ENCODE data around the gene WDR7. TPM values are rescaled to one million over a fixed set of nuclear protein-coding genes. Genes with fewer than 3 reads are reported as not detected.

WDR7 gene
- total and polyA plus RNA-seq, 2 donors = 9.1 to 70.8 TPM

DNA sequence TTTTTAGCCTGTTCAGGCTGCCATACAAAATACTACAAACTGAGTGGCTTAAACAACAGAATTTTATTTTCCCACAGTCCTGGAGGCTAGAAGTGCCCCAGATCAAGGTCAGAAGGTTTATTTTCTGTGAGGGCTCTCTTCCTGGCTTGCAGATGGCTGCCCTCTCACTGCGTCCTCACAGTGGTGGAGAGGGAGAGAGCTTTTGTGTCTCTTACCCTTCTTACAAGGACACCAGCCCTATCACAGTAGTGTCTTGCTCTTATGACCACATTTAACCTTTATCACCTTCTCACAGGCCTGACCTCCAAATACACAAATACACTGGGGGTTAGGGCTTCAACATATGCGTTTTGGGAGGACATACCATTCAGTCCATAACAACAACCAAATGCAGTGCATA, 11.7 kb downstream of the WDR7 start:
- Histone ChIP-seq H3K36me3 (ENCODE audit: insufficient read depth) (no peaks in the 10 kb centered on the region), H3K27ac (ENCODE audit: low read depth) (no peak overlapping the region), H3K4me3 (ENCODE audit: low read depth, low read length) (no peak overlapping the region), H3K4me1 (ENCODE audit: insufficient read depth) (no peaks in the 10 kb centered on the region)
- 83% methylated on average over 2 of the region's 2 CpGs for WGBS
- DNase-seq (ENCODE audit: extremely low spot score) = no peak

DNA sequence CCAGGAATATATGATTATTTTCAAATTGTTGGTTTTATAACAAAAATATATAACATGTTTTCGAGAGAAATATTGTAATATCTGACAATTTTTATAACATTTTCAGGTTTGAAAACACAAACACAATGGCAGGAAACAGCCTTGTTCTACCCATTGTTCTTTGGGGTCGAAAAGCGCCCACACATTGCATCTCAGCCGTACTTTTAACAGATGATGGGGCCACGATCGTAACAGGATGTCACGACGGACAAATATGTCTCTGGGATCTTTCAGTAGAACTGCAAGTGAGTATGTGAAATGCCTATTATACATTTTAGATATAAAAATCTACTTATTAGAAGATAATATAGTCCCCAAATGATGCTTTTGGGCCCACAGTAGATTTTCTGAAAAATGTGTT, 21.2 kb downstream of the WDR7 start:
- Histone ChIP-seq H3K36me3 (ENCODE audit: insufficient read depth) (peaks cover 4% of the 10 kb centered on the region), H3K27ac (ENCODE audit: low read depth) (no peak overlapping the region), H3K4me3 (ENCODE audit: low read depth, low read length) (no peak overlapping the region), H3K4me1 (ENCODE audit: insufficient read depth) (no peaks in the 10 kb centered on the region)
- DNase-seq (ENCODE audit: extremely low spot score) = no peak
- 78% methylated on average over 8 of the region's 8 CpGs for WGBS

DNA sequence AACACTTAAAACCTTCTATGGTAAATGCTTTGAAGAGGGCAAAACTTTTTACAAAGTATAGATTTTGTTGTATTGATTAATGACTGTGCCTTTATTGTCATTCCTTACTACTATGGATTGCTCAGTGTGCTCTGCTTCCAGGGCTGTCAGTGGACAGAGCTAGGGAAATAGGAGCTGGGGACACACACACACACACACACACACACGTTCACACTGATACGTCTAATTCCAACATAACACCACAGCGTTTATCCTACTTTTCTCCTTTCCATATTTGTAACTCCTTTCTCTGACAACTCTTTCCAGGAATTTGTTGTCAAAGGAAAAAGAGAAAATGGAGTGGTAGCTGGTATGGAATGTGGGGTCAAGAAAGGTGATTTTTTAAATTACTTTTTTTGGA, 21.8 kb downstream of the WDR7 start:
- no peaks in the 10 kb centered on the region for H3K4me1 ChIP-seq (ENCODE audit: insufficient read depth)
- peaks cover 4% of the 10 kb centered on the region for H3K36me3 ChIP-seq (ENCODE audit: insufficient read depth)
- 79% methylated on average over 3 of the region's 3 CpGs for WGBS
- no peak for DNase-seq (ENCODE audit: extremely low spot score)
- H3K4me3 ChIP-seq (ENCODE audit: low read depth, low read length) = no peak overlapping the region
- no peak overlapping the region for H3K27ac ChIP-seq (ENCODE audit: low read depth)

DNA sequence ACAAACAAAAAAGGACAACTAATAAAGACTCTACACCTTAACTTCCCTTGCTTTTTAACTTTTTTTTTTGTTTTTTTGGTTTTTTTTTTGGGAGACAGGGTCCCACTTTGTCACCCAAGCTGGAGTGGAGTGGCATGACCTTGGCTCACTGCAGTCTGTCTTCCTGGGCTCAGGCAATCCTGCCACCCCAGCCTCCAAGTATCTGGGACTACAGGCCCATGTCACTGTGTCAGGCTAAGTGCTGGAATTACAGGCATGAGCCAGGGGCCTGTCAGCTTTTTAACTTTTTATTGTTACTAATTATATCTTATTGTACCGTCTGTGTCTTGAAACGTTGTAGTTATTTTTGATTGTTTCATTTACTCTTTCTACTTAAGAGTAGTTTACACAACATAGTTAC, 25.5 kb downstream of the WDR7 start:
- no peaks in the 10 kb centered on the region for H3K4me1 ChIP-seq (ENCODE audit: insufficient read depth)
- WGBS = 38% methylated on average over 2 of the region's 2 CpGs
- H3K4me3 ChIP-seq (ENCODE audit: low read depth, low read length) = no peak overlapping the region
- no peak overlapping the region for H3K27ac ChIP-seq (ENCODE audit: low read depth)
- no peak for DNase-seq (ENCODE audit: extremely low spot score)
- peaks cover 4% of the 10 kb centered on the region for H3K36me3 ChIP-seq (ENCODE audit: insufficient read depth)

DNA sequence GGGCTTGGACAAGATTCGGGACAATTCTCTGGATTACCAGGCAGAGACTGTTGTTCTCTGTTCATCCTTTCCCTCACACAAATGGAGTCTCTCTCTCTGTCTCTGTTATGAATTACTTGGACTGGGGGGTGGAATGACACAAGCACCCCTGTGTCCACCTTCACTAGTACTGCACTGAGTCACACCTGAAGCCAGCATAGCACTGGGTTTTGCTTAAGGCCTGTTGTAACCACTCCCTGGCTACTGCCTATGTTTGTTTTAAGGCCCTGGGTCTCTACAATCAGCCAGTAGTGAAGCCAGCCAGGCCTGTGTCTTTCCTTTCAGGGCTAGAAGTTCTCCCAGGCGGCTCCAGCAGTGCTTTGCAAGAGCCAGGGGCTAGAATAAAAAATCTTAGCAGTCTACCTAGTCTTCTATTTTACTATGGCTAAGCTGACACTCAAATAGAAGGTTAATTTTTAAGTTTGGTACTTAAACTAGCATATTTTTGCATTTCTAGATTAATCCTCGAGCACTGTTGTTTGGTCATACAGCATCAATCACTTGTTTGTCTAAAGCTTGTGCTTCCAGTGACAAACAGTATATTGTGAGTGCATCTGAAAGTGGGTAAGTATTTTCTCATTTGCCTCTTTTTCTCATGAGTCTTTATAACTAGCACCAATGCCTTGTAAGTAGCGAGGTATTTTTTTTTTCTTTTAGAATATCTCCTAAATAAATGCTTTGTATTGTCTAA, 27.8 kb downstream of the WDR7 start:
- H3K4me1 ChIP-seq (ENCODE audit: insufficient read depth) = no peaks in the 10 kb centered on the region
- no peak overlapping the region for H3K27ac ChIP-seq (ENCODE audit: low read depth)
- no peak overlapping the region for H3K4me3 ChIP-seq (ENCODE audit: low read depth, low read length)
- H3K36me3 ChIP-seq (ENCODE audit: insufficient read depth) = peaks cover 2% of the 10 kb centered on the region
- WGBS = 94% methylated on average over 4 of the region's 4 CpGs
- no peak for DNase-seq (ENCODE audit: extremely low spot score)

DNA sequence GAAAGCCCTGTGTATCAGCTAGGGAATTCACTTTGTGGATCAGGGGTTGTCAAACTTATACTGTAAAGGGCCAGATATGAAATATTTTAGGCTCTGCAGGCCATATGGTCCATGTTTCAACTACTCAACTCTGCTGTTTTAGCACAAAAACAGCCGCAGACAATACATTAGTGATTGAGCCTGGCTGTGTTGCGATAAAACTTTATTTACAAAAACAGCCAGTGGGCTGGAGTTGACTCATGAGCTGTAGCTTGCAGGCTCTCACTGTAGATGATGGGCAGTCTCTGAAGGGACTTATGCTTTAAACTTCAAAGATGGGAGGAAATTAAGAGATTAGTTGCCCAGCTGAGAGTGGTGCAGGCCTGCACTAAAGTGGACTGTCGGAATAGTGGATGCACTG, 33.1 kb downstream of the WDR7 start:
- Histone ChIP-seq H3K4me1 (ENCODE audit: insufficient read depth) (no peaks in the 10 kb centered on the region), H3K27ac (ENCODE audit: low read depth) (no peak overlapping the region), H3K36me3 (ENCODE audit: insufficient read depth) (peaks cover 2% of the 10 kb centered on the region), H3K4me3 (ENCODE audit: low read depth, low read length) (no peak overlapping the region)
- no peak for DNase-seq (ENCODE audit: extremely low spot score)
- WGBS = 95% methylated on average over 3 of the region's 3 CpGs

DNA sequence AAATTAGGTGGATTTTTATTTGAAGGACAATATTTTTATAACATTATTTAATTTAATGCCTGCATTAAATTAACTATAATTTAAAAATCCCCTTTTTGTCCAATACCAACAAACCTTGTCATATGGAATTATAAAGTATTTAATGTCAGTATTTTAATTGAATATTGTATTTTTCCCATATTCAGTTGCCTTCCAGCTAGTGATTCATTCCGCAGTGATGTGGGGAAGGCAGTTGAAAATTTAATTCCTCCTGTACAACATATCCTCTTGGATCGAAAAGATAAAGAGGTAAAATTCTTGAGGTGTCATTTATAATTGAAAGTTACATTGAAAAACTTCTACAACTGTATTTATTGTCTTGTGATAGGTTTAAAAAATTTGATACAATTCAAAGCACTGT, 40.4 kb downstream of the WDR7 start:
- Histone ChIP-seq H3K36me3 (ENCODE audit: insufficient read depth) (peaks cover 3% of the 10 kb centered on the region), H3K27ac (ENCODE audit: low read depth) (no peak overlapping the region), H3K4me1 (ENCODE audit: insufficient read depth) (no peaks in the 10 kb centered on the region), H3K4me3 (ENCODE audit: low read depth, low read length) (no peak overlapping the region)
- no peak for DNase-seq (ENCODE audit: extremely low spot score)
- 97% methylated on average over 2 of the region's 2 CpGs for WGBS

DNA sequence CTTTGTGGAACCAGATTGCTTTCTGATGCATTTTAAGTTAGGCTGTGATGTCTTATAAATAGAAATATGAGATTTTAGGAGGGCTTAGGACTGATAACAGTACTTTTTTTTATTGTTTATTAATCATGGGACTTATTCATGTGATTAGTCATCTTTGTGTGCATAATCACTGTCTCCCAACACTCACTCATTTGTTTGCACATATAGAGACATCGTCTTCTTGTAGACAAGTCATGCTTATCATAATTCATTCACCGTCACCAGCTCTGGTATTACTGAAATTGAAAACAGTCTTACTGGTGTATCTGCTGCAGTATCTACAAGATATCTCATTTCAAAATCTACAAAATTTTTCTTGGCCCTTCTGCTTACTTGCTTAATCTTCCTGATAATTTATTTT, 45.8 kb downstream of the WDR7 start:
- 71% methylated on average over 2 of the region's 2 CpGs for WGBS

DNA sequence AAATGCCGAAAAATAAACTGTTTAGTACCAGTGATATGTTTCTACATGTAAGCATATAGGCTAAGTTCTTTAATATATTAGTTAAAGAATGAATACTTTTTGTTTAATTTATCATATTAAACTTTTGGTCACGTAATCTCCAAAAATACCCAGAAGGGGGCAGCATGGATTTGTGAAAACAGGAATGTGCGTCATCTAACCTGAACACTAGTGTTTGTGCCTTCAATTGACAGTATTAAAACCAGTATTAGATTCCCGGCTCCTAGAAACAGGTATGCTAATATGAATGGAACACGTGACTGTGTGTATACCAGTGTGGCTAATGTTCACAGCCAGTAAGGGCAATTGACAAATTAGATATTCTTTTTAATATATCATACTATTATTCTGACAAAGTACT, 51.8 kb downstream of the WDR7 start:
- 66% methylated on average over 5 of the region's 5 CpGs for WGBS
- no peak for DNase-seq (ENCODE audit: extremely low spot score)
- H3K4me3 ChIP-seq (ENCODE audit: low read depth, low read length) = no peak overlapping the region

More for the DNA sequence above, 45.8 kb downstream of the WDR7 start:
- Histone ChIP-seq H3K4me1 (ENCODE audit: insufficient read depth) (no peaks in the 10 kb centered on the region), H3K4me3 (ENCODE audit: low read depth, low read length) (no peak overlapping the region), H3K27ac (ENCODE audit: low read depth) (no peak overlapping the region), H3K36me3 (ENCODE audit: insufficient read depth) (peaks cover 3% of the 10 kb centered on the region)
- no peak for DNase-seq (ENCODE audit: extremely low spot score)

DNA sequence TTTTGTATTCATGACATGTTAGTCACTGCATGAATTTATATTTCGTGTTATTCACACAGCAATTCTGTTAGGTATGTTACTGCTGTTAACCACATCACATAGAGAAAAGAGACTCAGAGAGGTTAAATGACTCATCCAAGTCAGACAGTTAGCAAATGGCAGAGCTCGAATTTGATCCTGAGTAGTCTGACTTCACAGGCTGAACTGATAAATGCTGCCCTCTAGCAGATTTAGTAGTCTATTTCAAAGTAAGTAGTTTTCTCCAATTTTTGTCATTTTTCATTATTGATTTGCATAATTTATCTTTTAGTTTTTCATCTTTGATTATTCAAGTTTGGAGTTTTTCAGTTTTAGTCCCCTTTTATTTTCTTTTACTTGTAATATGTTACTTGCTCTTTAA, 58.3 kb downstream of the WDR7 start:
- 53% methylated on average over 2 of the region's 2 CpGs for WGBS
- no peak overlapping the region for H3K27ac ChIP-seq (ENCODE audit: low read depth)
- DNase-seq (ENCODE audit: extremely low spot score) = no peak
- no peaks in the 10 kb centered on the region for H3K4me1 ChIP-seq (ENCODE audit: insufficient read depth)
- H3K36me3 ChIP-seq (ENCODE audit: insufficient read depth) = no peaks in the 10 kb centered on the region
- H3K4me3 ChIP-seq (ENCODE audit: low read depth, low read length) = no peak overlapping the region

More for the DNA sequence above, 51.8 kb downstream of the WDR7 start:
- H3K36me3 ChIP-seq (ENCODE audit: insufficient read depth) = no peaks in the 10 kb centered on the region
- H3K27ac ChIP-seq (ENCODE audit: low read depth) = no peak overlapping the region
- no peaks in the 10 kb centered on the region for H3K4me1 ChIP-seq (ENCODE audit: insufficient read depth)

DNA sequence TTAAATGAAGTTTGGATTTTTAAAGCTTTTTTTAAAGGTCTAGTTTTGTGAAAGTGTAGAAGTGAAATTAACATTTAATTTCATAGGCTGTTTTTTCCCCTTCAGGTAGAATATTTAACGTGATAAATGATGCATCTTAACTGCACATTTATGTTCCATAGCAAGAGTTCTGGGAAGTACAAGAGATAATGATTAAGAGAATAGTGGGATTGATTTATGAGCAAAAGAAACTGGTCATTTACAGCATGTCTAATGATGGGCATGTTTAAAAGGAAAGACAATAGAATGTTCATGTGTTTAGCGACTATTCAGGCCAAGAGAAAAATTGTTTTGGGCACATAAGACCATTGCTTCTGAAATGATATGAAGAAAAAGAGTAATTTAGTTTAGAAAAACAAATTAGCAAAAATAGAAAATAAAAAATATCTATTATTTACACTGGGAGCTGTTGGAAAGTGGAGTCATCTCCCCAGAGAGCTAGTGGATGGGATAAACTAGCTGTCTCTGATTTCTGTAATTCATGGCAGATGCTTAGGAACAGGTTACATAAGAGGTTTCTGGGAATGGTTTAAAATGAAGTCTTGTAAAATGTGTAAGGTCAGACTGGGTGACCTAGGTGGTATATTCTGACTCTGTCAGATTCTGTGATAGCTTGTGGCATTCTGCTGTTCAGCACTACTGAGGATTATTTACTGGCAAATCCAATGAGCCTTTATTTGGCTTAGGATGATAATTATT, 60.7 kb downstream of the WDR7 start:
- H3K36me3 ChIP-seq (ENCODE audit: insufficient read depth) = no peaks in the 10 kb centered on the region
- DNase-seq (ENCODE audit: extremely low spot score) = no peak
- WGBS = 76% methylated on average over 2 of the region's 2 CpGs
- no peak overlapping the region for H3K4me3 ChIP-seq (ENCODE audit: low read depth, low read length)
- H3K4me1 ChIP-seq (ENCODE audit: insufficient read depth) = no peaks in the 10 kb centered on the region
- no peak overlapping the region for H3K27ac ChIP-seq (ENCODE audit: low read depth)

DNA sequence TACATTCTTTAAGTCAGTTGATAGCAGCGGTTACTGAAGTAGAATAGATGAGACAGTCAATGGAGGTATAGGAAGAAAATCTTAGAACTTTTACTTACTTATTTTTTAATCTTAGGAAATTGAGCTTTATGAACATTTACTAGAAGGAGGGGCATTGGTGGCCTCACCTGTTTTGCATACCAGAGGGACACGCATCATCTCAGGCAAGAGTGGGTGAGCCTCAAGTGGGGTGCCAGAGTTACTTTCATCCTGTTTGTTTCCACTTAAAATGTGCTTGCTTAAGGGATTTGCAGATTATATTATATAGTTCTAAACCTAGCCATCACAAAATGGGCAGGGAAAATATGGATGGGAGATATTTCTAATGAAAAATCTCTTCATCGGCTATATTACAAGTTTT, 61.6 kb downstream of the WDR7 start:
- Histone ChIP-seq H3K27ac (ENCODE audit: low read depth) (no peak overlapping the region), H3K36me3 (ENCODE audit: insufficient read depth) (no peaks in the 10 kb centered on the region), H3K4me1 (ENCODE audit: insufficient read depth) (no peaks in the 10 kb centered on the region), H3K4me3 (ENCODE audit: low read depth, low read length) (no peak overlapping the region)
- 94% methylated on average over 3 of the region's 3 CpGs for WGBS
- no peak for DNase-seq (ENCODE audit: extremely low spot score)

DNA sequence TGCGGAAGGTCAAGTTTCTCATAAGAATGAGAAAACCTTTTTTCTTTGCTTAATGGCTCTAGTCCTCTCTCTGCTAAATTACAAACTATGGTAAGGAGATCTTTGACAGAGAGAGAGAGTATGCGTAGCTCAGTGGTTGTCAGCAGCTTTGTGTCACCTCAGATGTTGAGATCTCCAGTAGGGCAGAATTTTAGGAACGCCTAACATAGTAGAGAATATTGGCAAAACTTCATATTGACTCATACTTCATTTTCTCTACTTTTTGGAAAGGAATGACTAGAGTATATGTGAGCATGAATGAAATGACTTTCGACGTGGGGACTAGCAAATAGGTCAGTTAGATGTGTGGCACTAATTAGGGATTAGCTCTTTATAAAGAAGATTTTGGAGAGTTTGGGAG, 64.0 kb downstream of the WDR7 start:
- Histone ChIP-seq H3K36me3 (ENCODE audit: insufficient read depth) (no peaks in the 10 kb centered on the region), H3K4me3 (ENCODE audit: low read depth, low read length) (no peak overlapping the region), H3K4me1 (ENCODE audit: insufficient read depth) (no peaks in the 10 kb centered on the region), H3K27ac (ENCODE audit: low read depth) (no peak overlapping the region)
- no peak for DNase-seq (ENCODE audit: extremely low spot score)
- 72% methylated on average over 5 of the region's 5 CpGs for WGBS

DNA sequence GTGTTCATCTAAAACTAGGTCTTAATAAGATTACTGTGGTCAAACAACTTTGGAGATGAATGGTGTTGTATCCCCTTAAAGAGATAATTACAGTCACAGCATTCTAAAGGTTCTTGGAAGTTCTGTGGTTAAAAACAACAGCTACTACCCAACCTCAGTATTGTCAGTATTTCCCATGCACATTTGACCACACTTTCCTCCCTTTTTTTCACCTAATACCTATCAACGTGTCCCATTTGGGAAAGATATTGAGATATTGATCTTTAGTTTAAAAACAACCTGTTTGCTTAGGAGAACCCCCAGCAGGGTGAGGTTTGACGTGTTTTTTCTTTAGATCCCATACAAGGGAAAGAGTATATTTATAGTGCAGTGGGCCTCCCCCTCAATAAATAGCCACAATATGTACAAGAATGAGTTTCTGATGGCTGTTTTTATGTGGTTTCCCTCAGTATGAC, 65.6 kb downstream of the WDR7 start:
- no peak for DNase-seq (ENCODE audit: extremely low spot score)
- no peaks in the 10 kb centered on the region for H3K36me3 ChIP-seq (ENCODE audit: insufficient read depth)
- WGBS = 65% methylated on average over 2 of the region's 2 CpGs
- H3K4me3 ChIP-seq (ENCODE audit: low read depth, low read length) = no peak overlapping the region
- H3K4me1 ChIP-seq (ENCODE audit: insufficient read depth) = no peaks in the 10 kb centered on the region
- H3K27ac ChIP-seq (ENCODE audit: low read depth) = no peak overlapping the region
